Neural progenitor cell (in vitro differentiated cells): Measurements from ENCODE around the gene PDCD1LG2. TPM values are rescaled to one million over a fixed set of nuclear protein-coding genes. Genes with fewer than 3 reads are reported as not detected.
A peak's percentile ranks its signal among the peaks of the same experiment; 100 is the strongest.

ENCODE experiments used
- DNase-seq: peaks from one replicate; pipeline ENCODE4 v3.0.0-alpha.2; 2016; ENCODE audit warnings: low spot score
- H2AFZ ChIP-seq: fragments of 200-600 bp; sonication (generic); replicated peaks from 2 replicates; pipeline ENCODE4 v1.6.1; 2016; ENCODE audit warnings: antibody characterized with exemption
- H3F3A ChIP-seq: fragments of 200-600 bp; sonication (generic); 2 replicates; pipeline ENCODE4 v1.6.1; 2016; ENCODE audit warnings: antibody characterized with exemption, low read depth
- H3K27ac ChIP-seq: fragments of 200-600 bp; sonication (generic); 2 replicates; pipeline ENCODE4 v1.5.1; 2016; ENCODE audit warnings: mild to moderate bottlenecking
- H3K27me3 ChIP-seq: fragments of 200-600 bp; sonication (generic); 2 replicates; pipeline ENCODE4 v1.6.1; 2016; ENCODE audit warnings: mild to moderate bottlenecking, moderate library complexity
- H3K36me3 ChIP-seq: fragments of 200-600 bp; sonication (generic); 2 replicates; pipeline ENCODE4 v1.5.1; 2016
- H3K4me1 ChIP-seq: fragments of 200-600 bp; sonication (generic); 2 replicates; pipeline ENCODE4 v1.6.1; 2016; ENCODE audit warnings: mixed run types
- H3K4me2 ChIP-seq: fragments of 200-600 bp; sonication (generic); 2 replicates; pipeline ENCODE4 v1.6.1; 2016
- H3K4me3 ChIP-seq: fragments of 200-600 bp; sonication (generic); 2 replicates; pipeline ENCODE4 v1.5.1; 2016
- H3K79me2 ChIP-seq: fragments of 200-600 bp; sonication (generic); 2 replicates; pipeline ENCODE4 v1.6.1; 2016; ENCODE audit warnings: low read depth
- H3K9ac ChIP-seq: fragments of 200-600 bp; sonication (generic); 2 replicates; pipeline ENCODE4 v1.6.1; 2016
- H3K9me3 ChIP-seq: fragments of 200-600 bp; sonication (generic); 2 replicates; pipeline ENCODE4 v1.5.1; 2016; ENCODE audit warnings: low read depth
- H4K20me1 ChIP-seq: fragments of 200-600 bp; sonication (generic); 2 replicates; pipeline ENCODE4 v1.6.1; 2016; ENCODE audit warnings: low read depth
- H3K27ac Mint-ChIP-seq: 3 replicates; pipeline ENCODE4 v1.8.0; 2021; ENCODE audit warnings: mixed read lengths
- H3K27me3 Mint-ChIP-seq: 2 replicates; pipeline ENCODE4 v1.8.0; 2022; ENCODE audit warnings: low read depth, mild to moderate bottlenecking, inconsistent platforms, moderate library complexity, mixed read lengths; ENCODE audit not compliant: insufficient read depth
- H3K36me3 Mint-ChIP-seq: 3 replicates; pipeline ENCODE4 v1.8.0; 2021; ENCODE audit warnings: mixed read lengths
- H3K4me1 Mint-ChIP-seq: 3 replicates; pipeline ENCODE4 v1.8.0; 2021; ENCODE audit warnings: mixed read lengths
- H3K4me3 Mint-ChIP-seq: 3 replicates; pipeline ENCODE4 v1.8.0; 2021; ENCODE audit warnings: mild to moderate bottlenecking, moderate library complexity, mixed read lengths
- H3K9me3 Mint-ChIP-seq: 3 replicates; pipeline ENCODE4 v1.8.0; 2020; ENCODE audit warnings: mixed read lengths
- EZH2 ChIP-seq: fragments of 200-600 bp; sonication (generic); IDR thresholded peaks from 2 replicates; pipeline ENCODE4 v1.6.1; 2017; ENCODE audit warnings: antibody characterized with exemption, mild to moderate bottlenecking, moderate library complexity
- EZH2phosphoT487 ChIP-seq: fragments of 200-600 bp; sonication (generic); IDR thresholded peaks from 2 replicates; pipeline ENCODE4 v1.6.1; 2017; ENCODE audit warnings: antibody characterized with exemption
- total RNA-seq: library from RNA; depleted of rRNA; stranded (reverse); fragments of >200 nt; gene quantifications from 2 replicates; pipeline ENCODE4 v1.2.3, GENCODE V29; 2015; ENCODE audit warnings: low replicate concordance
- TF ChIP-seq, protein P1 (sequence below): fragments of 200-600 bp; sonication (generic); IDR thresholded peaks from 2 replicates; pipeline ENCODE4 v1.5.1; 2017; ENCODE audit warnings: antibody characterized with exemption, mild to moderate bottlenecking

Gene PDCD1LG2
- total RNA-seq, 1 donor from 2014 or later, result not detected

DNA sequence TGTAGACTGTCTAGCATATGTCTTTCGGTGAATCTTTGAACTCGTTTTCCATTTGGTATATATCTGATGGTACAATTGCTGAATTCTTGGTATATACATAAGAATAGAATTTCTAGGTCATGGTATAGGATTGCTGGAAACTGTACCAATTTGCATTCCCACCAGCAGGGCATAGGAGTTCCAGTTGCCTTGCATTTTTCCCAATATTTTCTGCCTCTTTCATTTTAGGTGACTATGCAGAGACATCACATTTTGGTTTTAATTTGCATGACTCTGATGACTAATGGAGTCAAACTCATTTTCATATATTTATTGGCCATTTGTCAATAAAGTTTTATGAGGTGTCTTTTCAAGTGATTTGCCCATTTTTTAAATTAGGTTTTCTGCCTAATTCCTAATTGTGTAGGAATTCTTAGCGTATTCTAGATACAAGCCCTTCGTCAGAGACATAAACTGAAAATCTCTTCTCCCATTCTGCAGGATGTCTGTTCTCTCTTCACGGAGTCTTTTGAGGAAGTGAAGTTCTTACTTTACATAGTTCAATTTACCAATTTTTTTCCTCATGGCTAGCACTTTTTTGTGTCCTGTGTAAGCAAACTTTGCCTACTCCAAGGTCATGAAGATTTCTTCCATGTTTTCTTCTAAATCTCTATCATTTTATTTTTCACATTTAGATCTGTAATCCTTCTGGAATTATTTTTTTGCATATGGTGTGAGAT is 28.9 kb upstream of the PDCD1LG2 start:
- H3K4me3 ChIP-seq, result no peak overlapping the region
- no peaks in the 10 kb centered on the region for H4K20me1 ChIP-seq
- Mint-ChIP-seq H3K4me3 (no peak overlapping the region), H3K27me3 (peaks cover 4% of the 10 kb centered on the region), H3K36me3 (no peaks in the 10 kb centered on the region), H3K9me3 (no peaks in the 10 kb centered on the region), H3K4me1 (no peaks in the 10 kb centered on the region), H3K27ac (no peak overlapping the region)
- H3K4me1 ChIP-seq, result no peaks in the 10 kb centered on the region
- no peaks in the 10 kb centered on the region for H3K27me3 ChIP-seq
- H3K27ac ChIP-seq, result no peak overlapping the region
- H3K9ac ChIP-seq, result no peak overlapping the region
- no peaks in the 10 kb centered on the region for H3K9me3 ChIP-seq
- no peaks in the 10 kb centered on the region for H3K79me2 ChIP-seq
- H3K4me2 ChIP-seq, result no peak overlapping the region
- no peak for TF ChIP-seq EZH2
- TF ChIP-seq, protein P1, sequence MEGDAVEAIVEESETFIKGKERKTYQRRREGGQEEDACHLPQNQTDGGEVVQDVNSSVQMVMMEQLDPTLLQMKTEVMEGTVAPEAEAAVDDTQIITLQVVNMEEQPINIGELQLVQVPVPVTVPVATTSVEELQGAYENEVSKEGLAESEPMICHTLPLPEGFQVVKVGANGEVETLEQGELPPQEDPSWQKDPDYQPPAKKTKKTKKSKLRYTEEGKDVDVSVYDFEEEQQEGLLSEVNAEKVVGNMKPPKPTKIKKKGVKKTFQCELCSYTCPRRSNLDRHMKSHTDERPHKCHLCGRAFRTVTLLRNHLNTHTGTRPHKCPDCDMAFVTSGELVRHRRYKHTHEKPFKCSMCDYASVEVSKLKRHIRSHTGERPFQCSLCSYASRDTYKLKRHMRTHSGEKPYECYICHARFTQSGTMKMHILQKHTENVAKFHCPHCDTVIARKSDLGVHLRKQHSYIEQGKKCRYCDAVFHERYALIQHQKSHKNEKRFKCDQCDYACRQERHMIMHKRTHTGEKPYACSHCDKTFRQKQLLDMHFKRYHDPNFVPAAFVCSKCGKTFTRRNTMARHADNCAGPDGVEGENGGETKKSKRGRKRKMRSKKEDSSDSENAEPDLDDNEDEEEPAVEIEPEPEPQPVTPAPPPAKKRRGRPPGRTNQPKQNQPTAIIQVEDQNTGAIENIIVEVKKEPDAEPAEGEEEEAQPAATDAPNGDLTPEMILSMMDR, result peak; percentile 6
- no peak for TF ChIP-seq EZH2phosphoT487
- no peak overlapping the region for H2AFZ ChIP-seq
- H3F3A ChIP-seq, result no peaks in the 10 kb centered on the region
- no peaks in the 10 kb centered on the region for H3K36me3 ChIP-seq
- DNase-seq, result no peak

DNA sequence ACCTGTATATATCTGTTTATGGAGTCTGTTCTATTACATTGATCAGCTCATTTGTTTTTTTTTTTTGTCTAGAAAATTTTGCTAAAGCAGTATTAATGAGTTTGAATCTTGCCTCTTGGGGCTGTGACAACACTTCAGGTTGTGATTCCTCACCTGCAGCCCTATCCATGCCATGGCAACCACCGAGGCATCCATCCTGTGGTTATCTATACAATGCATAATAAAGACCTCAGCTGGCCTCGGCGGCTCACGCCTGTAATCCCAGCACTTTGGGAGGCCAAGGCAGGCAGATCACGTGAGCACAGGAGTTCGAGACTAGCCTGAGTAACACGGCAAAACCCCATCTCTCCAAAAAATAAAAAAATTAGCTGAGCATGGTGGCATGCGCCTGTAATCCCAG is 28.1 kb upstream of the PDCD1LG2 start:
- TF ChIP-seq EZH2 (no peak), EZH2phosphoT487 (no peak)
- TF ChIP-seq, protein P1, result no peak
- H3K36me3 ChIP-seq, result no peaks in the 10 kb centered on the region
- H3K4me1 ChIP-seq, result no peaks in the 10 kb centered on the region
- H3K4me2 ChIP-seq, result no peak overlapping the region
- no peak overlapping the region for H3K9ac ChIP-seq
- H3K4me3 ChIP-seq, result no peak overlapping the region
- no peaks in the 10 kb centered on the region for H3K27me3 ChIP-seq
- no peaks in the 10 kb centered on the region for H4K20me1 ChIP-seq
- no peak overlapping the region for H3K27ac Mint-ChIP-seq
- no peaks in the 10 kb centered on the region for H3K36me3 Mint-ChIP-seq
- H3K79me2 ChIP-seq, result no peaks in the 10 kb centered on the region
- no peaks in the 10 kb centered on the region for H3F3A ChIP-seq
- H3K9me3 ChIP-seq, result no peaks in the 10 kb centered on the region
- no peaks in the 10 kb centered on the region for H3K4me1 Mint-ChIP-seq
- no peak for DNase-seq
- H3K27me3 Mint-ChIP-seq, result peaks cover 4% of the 10 kb centered on the region
- no peak overlapping the region for H3K4me3 Mint-ChIP-seq
- H3K27ac ChIP-seq, result no peak overlapping the region
- no peak overlapping the region for H2AFZ ChIP-seq
- H3K9me3 Mint-ChIP-seq, result no peaks in the 10 kb centered on the region

DNA sequence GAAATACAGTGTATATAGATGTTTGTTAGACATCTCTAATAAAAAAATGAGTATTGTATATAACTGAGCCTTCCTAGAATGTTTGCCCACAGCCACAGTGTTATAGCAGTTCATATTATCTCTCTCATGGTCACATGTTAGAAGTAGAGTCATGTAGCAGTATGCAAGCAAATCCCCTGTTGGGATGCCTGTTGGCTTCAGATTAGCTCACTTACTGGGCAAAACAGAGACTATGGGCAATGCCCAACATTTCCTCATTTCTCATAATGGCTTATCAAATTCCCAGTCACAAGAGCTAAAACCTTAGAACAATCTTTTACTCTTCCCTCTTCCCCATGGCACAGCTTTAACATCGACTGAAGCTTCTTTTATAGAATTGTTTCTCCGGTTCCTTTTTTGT is 27.0 kb upstream of the PDCD1LG2 start:
- Mint-ChIP-seq H3K4me3 (no peak overlapping the region), H3K9me3 (no peaks in the 10 kb centered on the region), H3K36me3 (no peaks in the 10 kb centered on the region), H3K27me3 (peaks cover 4% of the 10 kb centered on the region), H3K4me1 (no peaks in the 10 kb centered on the region), H3K27ac (no peak overlapping the region)
- H2AFZ ChIP-seq, result no peak overlapping the region
- H3K27me3 ChIP-seq, result no peaks in the 10 kb centered on the region
- no peaks in the 10 kb centered on the region for H3F3A ChIP-seq
- H3K9ac ChIP-seq, result no peak overlapping the region
- H4K20me1 ChIP-seq, result no peaks in the 10 kb centered on the region
- H3K27ac ChIP-seq, result no peak overlapping the region
- H3K4me3 ChIP-seq, result no peak overlapping the region
- no peaks in the 10 kb centered on the region for H3K79me2 ChIP-seq
- H3K36me3 ChIP-seq, result no peaks in the 10 kb centered on the region
- no peaks in the 10 kb centered on the region for H3K9me3 ChIP-seq
- no peak for DNase-seq
- no peaks in the 10 kb centered on the region for H3K4me1 ChIP-seq
- no peak overlapping the region for H3K4me2 ChIP-seq
- TF ChIP-seq EZH2 (no peak), EZH2phosphoT487 (no peak)
- TF ChIP-seq, protein P1, result no peak
